ENCODE results near the gene C11orf71.

DNA sequence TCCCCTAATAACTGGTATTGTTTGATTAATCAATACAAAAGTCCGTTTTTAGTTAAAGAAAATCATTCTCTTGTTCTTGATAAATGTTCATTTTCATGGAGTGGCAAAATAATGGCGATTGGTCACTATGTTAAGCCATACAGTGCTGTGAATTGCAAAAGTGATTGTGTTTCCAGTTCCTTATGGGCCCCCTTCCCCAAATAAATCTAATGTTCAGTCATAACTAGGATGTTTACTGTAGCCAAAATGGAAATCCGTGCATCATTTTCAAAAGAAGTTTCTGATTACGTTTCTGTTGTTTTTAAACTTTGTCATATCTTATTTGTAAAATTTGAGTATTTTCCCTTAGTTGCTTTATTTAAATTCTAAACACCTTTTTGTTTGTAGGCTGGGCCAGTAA, 1.0 kb upstream of the C11orf71 start:
- TF ChIP-seq CTCF (IDR thresholded peaks at IDR 0.05; ENCODE audit: insufficient read depth, low read length, poor library complexity, severe bottlenecking) (no peak), EZH2phosphoT487 (conservative IDR thresholded peaks at IDR 0.05; ENCODE audit: low read length) (no peak)
